ENCODE results near the gene SLAMF9.
"Not testable (repeated sequence)": the region's sequence is repeated elsewhere in the genome, so short reads cannot be mapped to it uniquely, and the experiment has no call there.

The SLAMF9 gene

DNA sequence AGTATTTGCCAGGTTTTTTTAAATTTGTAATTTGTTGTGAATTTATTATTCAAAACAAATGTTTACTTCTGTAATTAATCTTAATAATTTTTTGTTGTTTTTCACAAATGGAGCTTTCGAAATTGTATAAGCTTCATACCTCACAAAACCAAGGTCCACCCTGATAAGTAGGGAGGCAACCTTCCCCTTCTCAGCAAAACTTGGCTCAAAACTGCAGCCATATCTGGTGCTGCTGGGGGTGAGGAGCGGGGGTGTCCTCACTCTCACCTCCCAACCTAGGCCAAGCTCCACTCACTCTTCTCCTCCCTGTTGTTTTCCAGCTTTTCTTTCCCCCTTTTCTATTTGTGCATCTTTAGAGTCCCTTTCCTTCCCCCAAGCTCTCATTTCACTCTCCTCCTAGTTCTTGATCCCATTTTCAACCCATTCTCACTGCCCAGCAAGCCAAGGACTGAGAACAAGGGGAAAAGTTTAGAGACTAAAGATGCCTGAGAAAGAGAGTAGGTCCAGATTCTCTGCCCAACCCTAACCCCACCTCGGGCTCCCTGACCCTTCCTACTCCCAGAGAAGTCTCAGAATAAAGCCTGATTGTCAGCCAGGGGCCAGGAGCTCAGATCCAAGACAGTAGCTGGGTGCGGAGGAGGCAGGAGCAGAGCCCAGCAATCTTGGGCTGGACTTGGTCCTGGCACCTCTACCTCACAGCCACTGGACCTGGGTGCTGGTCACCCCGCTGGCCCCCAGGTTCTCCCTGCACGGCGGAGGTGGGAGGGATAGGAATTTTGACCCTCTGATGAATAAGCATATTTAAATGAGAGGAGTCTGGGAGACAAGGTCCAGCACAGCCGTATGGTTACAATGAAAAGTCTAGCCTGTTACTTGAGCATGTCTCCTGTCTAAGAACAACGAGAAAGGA is 45.8 kb downstream of the SLAMF9 start:
- H3K27me3 ChIP-seq (replicated peaks; ENCODE audit: control insufficient read depth, insufficient read depth, low read length): no peaks in the 10 kb centered on the region
- TF ChIP-seq, protein P1, sequence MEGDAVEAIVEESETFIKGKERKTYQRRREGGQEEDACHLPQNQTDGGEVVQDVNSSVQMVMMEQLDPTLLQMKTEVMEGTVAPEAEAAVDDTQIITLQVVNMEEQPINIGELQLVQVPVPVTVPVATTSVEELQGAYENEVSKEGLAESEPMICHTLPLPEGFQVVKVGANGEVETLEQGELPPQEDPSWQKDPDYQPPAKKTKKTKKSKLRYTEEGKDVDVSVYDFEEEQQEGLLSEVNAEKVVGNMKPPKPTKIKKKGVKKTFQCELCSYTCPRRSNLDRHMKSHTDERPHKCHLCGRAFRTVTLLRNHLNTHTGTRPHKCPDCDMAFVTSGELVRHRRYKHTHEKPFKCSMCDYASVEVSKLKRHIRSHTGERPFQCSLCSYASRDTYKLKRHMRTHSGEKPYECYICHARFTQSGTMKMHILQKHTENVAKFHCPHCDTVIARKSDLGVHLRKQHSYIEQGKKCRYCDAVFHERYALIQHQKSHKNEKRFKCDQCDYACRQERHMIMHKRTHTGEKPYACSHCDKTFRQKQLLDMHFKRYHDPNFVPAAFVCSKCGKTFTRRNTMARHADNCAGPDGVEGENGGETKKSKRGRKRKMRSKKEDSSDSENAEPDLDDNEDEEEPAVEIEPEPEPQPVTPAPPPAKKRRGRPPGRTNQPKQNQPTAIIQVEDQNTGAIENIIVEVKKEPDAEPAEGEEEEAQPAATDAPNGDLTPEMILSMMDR (IDR thresholded peaks at IDR 0.05; ENCODE audit: insufficient read depth, low read length, poor library complexity, severe bottlenecking): no peak
- H3K4me3 ChIP-seq (replicated peaks; ENCODE audit: low read depth, low read length): no peak overlapping the region
- no peak for DNase-seq (ENCODE audit: extremely low read depth, insufficient read length)
- H3K36me3 ChIP-seq (ENCODE audit: control insufficient read depth, insufficient read depth, low read length): no peaks in the 10 kb centered on the region

DNA sequence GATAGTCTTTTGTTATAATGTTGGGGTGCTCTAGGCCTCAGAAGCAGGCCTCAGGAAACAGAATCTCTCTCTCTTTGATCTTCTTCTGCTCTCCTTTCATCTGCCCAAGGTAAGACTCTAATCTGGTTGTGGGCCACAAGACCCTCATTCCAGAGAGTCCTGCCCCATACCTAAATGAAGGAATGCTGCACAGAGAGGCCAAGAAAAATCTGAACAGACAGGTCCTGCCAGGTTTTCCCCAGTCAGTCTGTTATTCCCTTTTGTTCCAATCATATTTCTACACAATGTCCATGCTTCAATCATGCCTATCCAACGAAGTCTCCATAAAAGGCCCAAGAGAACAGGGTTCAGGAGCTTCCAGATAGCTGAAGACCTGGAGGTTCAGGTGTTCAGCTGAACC is 47.1 kb downstream of the SLAMF9 start:
- H3K4me3 ChIP-seq (replicated peaks; ENCODE audit: low read depth, low read length): no peak overlapping the region
- DNase-seq (ENCODE audit: extremely low read depth, insufficient read length): no peak
- H3K27me3 ChIP-seq (replicated peaks; ENCODE audit: control insufficient read depth, insufficient read depth, low read length): no peaks in the 10 kb centered on the region
- H3K36me3 ChIP-seq (ENCODE audit: control insufficient read depth, insufficient read depth, low read length): no peaks in the 10 kb centered on the region
- TF ChIP-seq, protein P1 (IDR thresholded peaks at IDR 0.05; ENCODE audit: insufficient read depth, low read length, poor library complexity, severe bottlenecking): no peak

DNA sequence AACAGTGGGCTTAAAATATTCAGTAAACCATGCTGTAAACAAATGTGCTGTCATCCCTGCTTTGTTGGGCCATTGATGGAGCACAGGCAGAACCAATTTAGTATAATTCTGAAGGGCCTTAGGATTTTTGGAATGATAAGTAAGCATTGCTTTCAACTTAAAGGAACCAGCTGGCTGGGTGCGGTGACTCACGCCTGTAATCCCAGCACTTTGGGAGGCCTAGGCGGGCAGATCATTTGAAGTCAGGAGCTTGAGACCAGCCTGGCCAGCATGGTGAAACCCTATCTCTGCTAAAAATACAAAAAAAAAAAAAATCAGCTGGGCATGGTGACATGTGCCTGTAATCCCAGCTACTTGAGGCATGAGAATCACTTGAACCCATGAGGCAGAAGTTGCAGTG is 50.0 kb downstream of the SLAMF9 start:
- H3K36me3 ChIP-seq (ENCODE audit: control insufficient read depth, insufficient read depth, low read length); DNase-seq (ENCODE audit: extremely low read depth, insufficient read length); H3K27me3 ChIP-seq (replicated peaks; ENCODE audit: control insufficient read depth, insufficient read depth, low read length); H3K4me3 ChIP-seq (replicated peaks; ENCODE audit: low read depth, low read length): not testable (repeated sequence)

DNA sequence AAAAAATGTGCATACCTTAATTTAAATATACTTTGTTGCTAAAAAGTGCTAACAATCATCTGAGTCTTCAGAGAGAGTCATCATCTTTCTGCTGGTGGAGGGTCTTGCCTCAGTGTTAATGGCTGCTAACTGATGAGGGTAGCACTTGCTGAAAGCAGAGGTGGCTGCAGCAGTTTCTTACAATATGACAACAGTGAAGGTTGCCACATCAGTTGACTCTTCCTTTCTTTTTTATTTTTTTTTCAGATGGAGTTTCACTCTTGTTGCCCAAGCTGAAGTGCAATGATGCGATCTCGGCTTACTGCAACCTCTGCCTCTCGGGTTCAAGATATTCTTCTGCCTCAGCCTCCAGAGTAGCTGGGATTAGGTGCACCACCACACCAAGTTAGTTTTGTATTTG is 51.5 kb downstream of the SLAMF9 start:
- no peaks in the 10 kb centered on the region for H3K27me3 ChIP-seq (replicated peaks; ENCODE audit: control insufficient read depth, insufficient read depth, low read length)
- no peak overlapping the region for H3K4me3 ChIP-seq (replicated peaks; ENCODE audit: low read depth, low read length)
- no peaks in the 10 kb centered on the region for H3K36me3 ChIP-seq (ENCODE audit: control insufficient read depth, insufficient read depth, low read length)
- TF ChIP-seq, protein P1 (IDR thresholded peaks at IDR 0.05; ENCODE audit: insufficient read depth, low read length, poor library complexity, severe bottlenecking): no peak
- no peak for DNase-seq (ENCODE audit: extremely low read depth, insufficient read length)
